Ovary (tissue), 9 donors: ENCODE data around the gene MYL5. TPM values are rescaled to one million over a fixed set of nuclear protein-coding genes. Genes with fewer than 3 reads are reported as not detected.

Source experiments
- DNase-seq, 5 donors: peaks; one replicate each; pipeline ENCODE4 v3.0.0-alpha.2; 2019 to 2020
- H3K27ac ChIP-seq, 2 donors: fragments of 200-600 bp; one replicate each; pipeline versions ENCODE4 v1.5.1 to v1.8.0; 2019 to 2022
- H3K27me3 ChIP-seq: fragments of 200-600 bp; one replicate; pipeline ENCODE4 v1.8.0; 2022
- H3K36me3 ChIP-seq: fragments of 200-600 bp; sonication (generic); one replicate; pipeline ENCODE4 v1.5.1; 2019
- H3K4me1 ChIP-seq: one replicate; pipeline ENCODE4 v1.8.1; 2013; ENCODE audit warnings: mild to moderate bottlenecking, moderate library complexity; ENCODE audit not compliant: insufficient read depth
- H3K4me3 ChIP-seq: fragments of 200-600 bp; sonication (generic); one replicate; pipeline ENCODE4 v1.5.1; 2017
- H3K9me3 ChIP-seq, 2 donors: fragments of 200-600 bp in 1 of 2; sonication (generic) in 1 of 2; one replicate each; pipeline versions ENCODE4 v1.5.1 to v1.8.1; 2013 to 2019; ENCODE audit warnings: mild to moderate bottlenecking in 1 of 2, moderate library complexity in 1 of 2
- CTCF ChIP-seq, 3 donors: fragments of 450-650 bp in 2 of 3; fragments of 200-600 bp in 1 of 3; IDR thresholded peaks; one replicate each; pipeline versions ENCODE4 v1.5.1 to v1.8.0; 2016 to 2022; ENCODE audit warnings: antibody characterized with exemption in 3 of 3, mild to moderate bottlenecking in 1 of 3
- EP300 ChIP-seq: sonication (generic); formaldehyde crosslinking; IDR thresholded peaks from one replicate; pipeline ENCODE4 v1.6.1; 2017; ENCODE audit warnings: antibody characterized with exemption
- POLR2A ChIP-seq: fragments of 450-650 bp; IDR thresholded peaks from one replicate; pipeline ENCODE4 v1.6.1; 2017; ENCODE audit warnings: antibody characterized with exemption, mild to moderate bottlenecking, moderate library complexity
- WGBS, 3 donors: extraction: QIAGEN DNeasy Blood & Tissue Kit in 1 of 3; methylation state at CpG; one replicate each; pipeline versions ENCODE4 v1.1.5 to v1.1.7; 2013 to 2017; 5-methylcytosine and 5-hydroxymethylcytosine counted together
- intact Hi-C, 4 donors: fragments of 100-400 bp; cut with DNase I; formaldehyde crosslinking; loops; one replicate each; pipeline versions ENCODE4 v1.11.0 to v1.15.1; 2022 to 2023
- polyA plus RNA-seq, 2 donors: library from polyadenylated mRNA; stranded (reverse); fragments of 200-250 nt in 1 of 2; fragments of 350-450 nt in 1 of 2; fragmentation: Illumina TruSeq in 1 of 2; extraction: RNeasy Lipid Tissue Mini Kit (QIAGEN cat#74804) in 1 of 2; gene quantifications; one replicate each; pipeline ENCODE4 v1.2.3, GENCODE V29; 2013 to 2014
- total RNA-seq, 7 donors: library from RNA; depleted of rRNA in 2 of 7; stranded (reverse); fragments of >200 nt in 2 of 7; fragmentation: NEBNext Ultra II Directional in 3 of 7; extraction: Animal tissue kit (Norgen Biotek cat#: 25700) in 3 of 7; gene quantifications; one replicate each; pipeline versions ENCODE4 v1.1.0 to v1.2.4, GENCODE V29; 2016 to 2023
- donor health status: DM: no; HTN: no; CAD: no; lungs with moderate emphysema.
- donor health status: DM: no; HTN: no; CAD: no.
- donor health status: Bipolar disorder and iron deficiency.
- donor health status: DM: yes; HTN: yes; CAD: no.
- donor health status: DM: no; HTN: no; CAD: no.
- donor health status: DM: yes; HTN: yes; CAD: no.

Gene MYL5
- total and polyA plus RNA-seq, 9 donors, result 4.0 to 18.3 (median 9.3) TPM

- H3K27ac ChIP-seq, result no peak overlapping the region
- H3K36me3 ChIP-seq, result no peaks in the 10 kb centered on the region
- H3K27me3 ChIP-seq, result no peaks in the 10 kb centered on the region
- DNase-seq, result no peak
- TF ChIP-seq CTCF (IDR thresholded peaks at IDR 0.05) (no peak), EP300 (no peak), POLR2A (no peak)
- H3K9me3 ChIP-seq, result no peaks in the 10 kb centered on the region
- no peaks in the 10 kb centered on the region for H3K4me1 ChIP-seq
- intact Hi-C loops, result no loop called here
- H3K4me3 ChIP-seq, result no peak overlapping the region
- WGBS, 3 donors, result 77 to 84% (median 84%) methylated on average over 28 to 29 of the region's 29 CpGs
Measured at GRCh38 chr4:653831-654502, 20.4 kb upstream of the MYL5 start.

- no peaks in the 10 kb centered on the region for H3K27me3 ChIP-seq
- H3K36me3 ChIP-seq, result no peaks in the 10 kb centered on the region
- no peaks in the 10 kb centered on the region for H3K9me3 ChIP-seq
- no peak for TF ChIP-seq CTCF (IDR thresholded peaks at IDR 0.05)
- no peak for TF ChIP-seq POLR2A
- no peak for TF ChIP-seq EP300
- no peak overlapping the region for H3K4me3 ChIP-seq
- H3K4me1 ChIP-seq, result no peaks in the 10 kb centered on the region
- H3K27ac ChIP-seq, result no peak overlapping the region
- 83 to 88% (median 85%) methylated on average over 17 of the region's 17 CpGs for WGBS, 3 donors
- intact Hi-C loops, result no loop called here
- no peak for DNase-seq
Measured at GRCh38 chr4:654503-654845, 19.9 kb upstream of the MYL5 start.

GRCh38 chr4:654871-655463, 19.4 kb upstream of the MYL5 start:
- 15 to 30% (median 22%) methylated on average over 17 of the region's 17 CpGs for WGBS, 3 donors
- H3K4me3 ChIP-seq, result no peak overlapping the region
- DNase-seq, result no peak
- TF ChIP-seq POLR2A (no peak), EP300 (no peak), CTCF (IDR thresholded peaks at IDR 0.05) (no peak)
- no peaks in the 10 kb centered on the region for H3K36me3 ChIP-seq
- no peaks in the 10 kb centered on the region for H3K27me3 ChIP-seq
- intact Hi-C loops, result no loop called here
- no peaks in the 10 kb centered on the region for H3K4me1 ChIP-seq
- H3K9me3 ChIP-seq, result no peaks in the 10 kb centered on the region
- no peak overlapping the region for H3K27ac ChIP-seq

GRCh38 chr4:655464-656151, 18.7 kb upstream of the MYL5 start:
- Histone ChIP-seq H3K36me3 (no peaks in the 10 kb centered on the region), H3K4me1 (no peaks in the 10 kb centered on the region), H3K27me3 (no peaks in the 10 kb centered on the region), H3K27ac (no peak overlapping the region), H3K9me3 (no peaks in the 10 kb centered on the region), H3K4me3 (no peak overlapping the region)
- DNase-seq, result no peak
- TF ChIP-seq CTCF (IDR thresholded peaks at IDR 0.05) (no peak), POLR2A (no peak), EP300 (no peak)
- intact Hi-C loops, result no loop called here
- WGBS, 3 donors, result 44 to 52% (median 51%) methylated on average over 26 of the region's 26 CpGs
